T-cell (primary cell): Measurements from ENCODE around the gene NAPB. TPM values are rescaled to one million over a fixed set of nuclear protein-coding genes. Genes with fewer than 3 reads are reported as not detected.

Experiments used
- ATAC-seq, 4 experiments: fragments of 200-7000 bp in 3 of 4; fragments of 150-1000 bp in 1 of 4; cut with Tn5 transposase; replicated peaks in 1 of 4; 1 replicate in 3 of 4; 2 replicates in 1 of 4; pipeline ENCODE4 v1.10.0; 2021; ENCODE audit warnings: moderate library complexity in 3 of 4, mild to moderate bottlenecking in 2 of 4, moderate number of reproducible peaks in 1 of 4
- CTCF ChIA-PET, 2 donors: fragments of 300-600 bp; sonication (Branson Sonifier 250); formaldehyde crosslinking; loops; one replicate each; lab custom pipeline; 2022; ENCODE audit warnings: antibody characterized with exemption in 2 of 2; lab: Charles Lee
- POLR2A ChIA-PET, 2 donors: fragments of 300-600 bp; sonication (Branson Sonifier 250); formaldehyde crosslinking; loops; one replicate each; lab custom pipeline; 2022; ENCODE audit warnings: antibody characterized with exemption in 2 of 2; lab: Charles Lee
- DNase-seq, 35 experiments: peaks; one replicate each; pipeline versions ENCODE4 v3.0.0 to v3.0.0-alpha.2; 2013 to 2023
- H3K27ac ChIP-seq: one replicate; pipeline ENCODE4 v1.5.1; 2013; ENCODE audit warnings: low read length
- H3K27me3 ChIP-seq, 2 experiments: replicated peaks in 1 of 2; 1 replicate in 1 of 2; 2 replicates in 1 of 2; pipeline versions ENCODE4 v1.6.1 to v1.7.0; 2013; ENCODE audit warnings: low read length in 1 of 2, mixed read lengths in 1 of 2; ENCODE audit not compliant: control insufficient read depth in 2 of 2, insufficient read depth in 2 of 2; ENCODE audit errors: extremely low read depth in 1 of 2
- H3K36me3 ChIP-seq, 2 donors: 1 replicate in 1 of 2; 2 replicates in 1 of 2; pipeline versions ENCODE4 v1.6.1 to v1.7.0; 2013; ENCODE audit warnings: low read length in 1 of 2; ENCODE audit not compliant: control insufficient read depth in 2 of 2, insufficient read depth in 1 of 2; ENCODE audit errors: extremely low read depth in 1 of 2
- H3K4me1 ChIP-seq, 2 experiments: 1 replicate in 1 of 2; 2 replicates in 1 of 2; pipeline versions ENCODE4 v1.6.1 to v1.7.0; 2013; ENCODE audit warnings: low read length in 2 of 2, mixed read lengths in 1 of 2; ENCODE audit not compliant: insufficient read depth in 2 of 2, control insufficient read depth in 1 of 2; ENCODE audit errors: extremely low read depth in 1 of 2
- H3K4me3 ChIP-seq, 2 donors: 1 replicate in 1 of 2; 2 replicates in 1 of 2; pipeline versions ENCODE4 v1.5.1 to v1.7.0; 2013; ENCODE audit warnings: mild to moderate bottlenecking in 2 of 2, low read length in 1 of 2, moderate library complexity in 1 of 2; ENCODE audit not compliant: control insufficient read depth in 1 of 2; ENCODE audit errors: extremely low read depth in 1 of 2
- H3K9me3 ChIP-seq: 2 replicates; pipeline ENCODE4 v1.7.0; 2013
- H3K27ac Mint-ChIP-seq, 2 donors: one replicate each; pipeline ENCODE4 v1.8.0; 2020 to 2021; ENCODE audit warnings: mild to moderate bottlenecking in 2 of 2, mixed read lengths in 2 of 2
- H3K27me3 Mint-ChIP-seq, 2 donors: one replicate each; pipeline ENCODE4 v1.8.0; 2021 to 2022; ENCODE audit warnings: mixed read lengths in 2 of 2
- H3K36me3 Mint-ChIP-seq: one replicate; pipeline ENCODE4 v1.8.0; 2021; ENCODE audit warnings: mixed read lengths
- H3K4me1 Mint-ChIP-seq, 3 donors: one replicate each; pipeline ENCODE4 v1.8.0; 2020 to 2022; ENCODE audit warnings: mixed read lengths in 3 of 3, mild to moderate bottlenecking in 1 of 3
- H3K4me3 Mint-ChIP-seq, 3 donors: one replicate each; pipeline ENCODE4 v1.8.0; 2020 to 2022; ENCODE audit warnings: mild to moderate bottlenecking in 3 of 3, mixed read lengths in 3 of 3, moderate library complexity in 3 of 3
- H3K9me3 Mint-ChIP-seq, 3 donors: one replicate each; pipeline ENCODE4 v1.8.0; 2020 to 2022; ENCODE audit warnings: mixed read lengths in 3 of 3
- WGBS: methylation state at CpG from one replicate; pipeline ENCODE4 v1.1.5; 2013; ENCODE audit warnings: missing lambda C conversion rate; ENCODE audit not compliant: insufficient coverage; 5-methylcytosine and 5-hydroxymethylcytosine counted together
- total RNA-seq, 35 experiments: library from RNA in 6 of 35; stranded (reverse) in 6 of 35; fragments of 120-200 nt in 1 of 35; gene quantifications; one replicate each; pipeline versions ENCODE4 v1.2.1 to v1.2.4 and lab custom pipeline; 2013 to 2026

The NAPB gene
- total RNA-seq, 5 donors from 2014 or later (not counting 1 experiment from before 2014, with no cell fraction given), result 10.4 to 14.6 (median 12.2) TPM

GRCh38 chr20:23442436-23442835 lies 21.1 kb upstream of the NAPB start:
- H3K9me3 Mint-ChIP-seq, result no peaks in the 10 kb centered on the region
- H3K4me3 Mint-ChIP-seq, result no peak overlapping the region
- H3K4me1 ChIP-seq, result no peaks in the 10 kb centered on the region
- WGBS, result 87% methylated on average over 3 of the region's 5 CpGs
- ATAC-seq (no peak), DNase-seq (no peak)
- no peaks in the 10 kb centered on the region for H3K27me3 Mint-ChIP-seq
- H3K36me3 Mint-ChIP-seq, result no peaks in the 10 kb centered on the region
- no peaks in the 10 kb centered on the region for H3K36me3 ChIP-seq
- no peak overlapping the region for H3K27ac ChIP-seq
- H3K27ac Mint-ChIP-seq, result no peak overlapping the region
- no peaks in the 10 kb centered on the region for H3K9me3 ChIP-seq
- H3K4me1 Mint-ChIP-seq, result no peaks in the 10 kb centered on the region
- peaks cover 0 to 6% of the 10 kb centered on the region in 2 experiments for H3K27me3 ChIP-seq
- CTCF ChIA-PET, result interaction anchor here (0.6 to 1.3 kb wide), 5 partner anchors 16 to 164 kb away, joined by 3 to 8 read pairs (median 5); no protein-coding TSS in a partner anchor
- no peak overlapping the region for H3K4me3 ChIP-seq
- POLR2A ChIA-PET, result no interaction called here

- DNase-seq, result peak in 31 of 35 experiments; percentile 10 to 79 (median 48)
- Mint-ChIP-seq H3K36me3 (no peaks in the 10 kb centered on the region), H3K27ac (no peak overlapping the region), H3K4me3 (no peak overlapping the region), H3K27me3 (no peaks in the 10 kb centered on the region), H3K4me1 (no peaks in the 10 kb centered on the region), H3K9me3 (no peaks in the 10 kb centered on the region)
- Histone ChIP-seq H3K36me3 (no peaks in the 10 kb centered on the region), H3K4me3 (no peak overlapping the region), H3K27me3 (peaks cover 0 to 6% of the 10 kb centered on the region in 2 experiments), H3K9me3 (no peaks in the 10 kb centered on the region), H3K27ac (no peak overlapping the region), H3K4me1 (no peaks in the 10 kb centered on the region)
- 26% methylated on average over 6 of the region's 8 CpGs for WGBS
- peak in 3 of 4 experiments; percentile 60 to 69 (median 62) for ATAC-seq
- ChIA-PET CTCF (interaction anchor here (0.8 to 1.3 kb wide), 5 partner anchors 17 to 165 kb away, joined by 3 to 8 read pairs (median 3); no protein-coding TSS in a partner anchor), POLR2A (no interaction called here)
Observed at GRCh38 chr20:23441850-23442313, 20.6 kb upstream of the NAPB start.

- POLR2A ChIA-PET, result no interaction called here
- CTCF ChIA-PET, result no interaction called here
- 100% methylated on average over 1 of the region's 2 CpGs for WGBS
Observed at GRCh38 chr20:23440004-23440403, 18.7 kb upstream of the NAPB start.

GRCh38 chr20:23438661-23439060 lies 17.4 kb upstream of the NAPB start:
- H3K4me1 ChIP-seq, result no peaks in the 10 kb centered on the region
- no peaks in the 10 kb centered on the region for H3K9me3 ChIP-seq
- H3K27ac Mint-ChIP-seq, result no peak overlapping the region
- 94% methylated on average over 3 of the region's 5 CpGs for WGBS
- H3K9me3 Mint-ChIP-seq, result no peaks in the 10 kb centered on the region
- H3K27me3 Mint-ChIP-seq, result no peaks in the 10 kb centered on the region
- H3K4me3 Mint-ChIP-seq, result no peak overlapping the region
- CTCF ChIA-PET, result no interaction called here
- ATAC-seq (no peak), DNase-seq (no peak)
- H3K36me3 Mint-ChIP-seq, result no peaks in the 10 kb centered on the region
- H3K27ac ChIP-seq, result no peak overlapping the region
- H3K4me3 ChIP-seq, result no peak overlapping the region
- H3K4me1 Mint-ChIP-seq, result no peaks in the 10 kb centered on the region
- POLR2A ChIA-PET, result no interaction called here
- peaks cover 0 to 6% of the 10 kb centered on the region in 2 experiments for H3K27me3 ChIP-seq
- H3K36me3 ChIP-seq, result no peaks in the 10 kb centered on the region

More at GRCh38 chr20:23440004-23440403, 18.7 kb upstream of the NAPB start:
- H3K4me3 Mint-ChIP-seq, result no peak overlapping the region
- Histone ChIP-seq H3K27ac (no peak overlapping the region), H3K4me1 (no peaks in the 10 kb centered on the region), H3K9me3 (no peaks in the 10 kb centered on the region), H3K4me3 (no peak overlapping the region), H3K27me3 (peaks cover 0 to 6% of the 10 kb centered on the region in 2 experiments), H3K36me3 (no peaks in the 10 kb centered on the region)
- no peak overlapping the region for H3K27ac Mint-ChIP-seq
- no peaks in the 10 kb centered on the region for H3K9me3 Mint-ChIP-seq
- H3K36me3 Mint-ChIP-seq, result no peaks in the 10 kb centered on the region
- no peaks in the 10 kb centered on the region for H3K27me3 Mint-ChIP-seq
- ATAC-seq (no peak), DNase-seq (no peak)
- no peaks in the 10 kb centered on the region for H3K4me1 Mint-ChIP-seq

- Mint-ChIP-seq H3K4me1 (no peaks in the 10 kb centered on the region), H3K4me3 (no peak overlapping the region), H3K9me3 (no peaks in the 10 kb centered on the region), H3K27ac (no peak overlapping the region), H3K36me3 (no peaks in the 10 kb centered on the region), H3K27me3 (no peaks in the 10 kb centered on the region)
- Histone ChIP-seq H3K4me3 (no peak overlapping the region), H3K36me3 (no peaks in the 10 kb centered on the region), H3K27ac (no peak overlapping the region), H3K9me3 (no peaks in the 10 kb centered on the region), H3K4me1 (no peaks in the 10 kb centered on the region), H3K27me3 (peaks cover 0 to 6% of the 10 kb centered on the region in 2 experiments)
- ChIA-PET POLR2A (no interaction called here), CTCF (interaction anchor here in 1 of 2 donors (1.2 kb wide), 1 partner anchor 10 kb away, joined by 7 read pairs; no protein-coding TSS in a partner anchor)
- WGBS, result 76% methylated on average over 4 of the region's 9 CpGs
- ATAC-seq, result no peak
- DNase-seq, result no peak
Observed at GRCh38 chr20:23437126-23437899, 16.0 kb upstream of the NAPB start.

- no peaks in the 10 kb centered on the region for H3K36me3 ChIP-seq
- H3K9me3 ChIP-seq, result no peaks in the 10 kb centered on the region
- 56% methylated on average over 3 of the region's 3 CpGs for WGBS
- POLR2A ChIA-PET, result no interaction called here
- H3K27me3 ChIP-seq, result peaks cover 0 to 1% of the 10 kb centered on the region in 2 experiments
- H3K27ac Mint-ChIP-seq, result no peak overlapping the region
- H3K27ac ChIP-seq, result no peak overlapping the region
- DNase-seq (no peak), ATAC-seq (no peak)
- CTCF ChIA-PET, result interaction anchor here in 1 of 2 donors (1.2 kb wide), 1 partner anchor 11 kb away, joined by 7 read pairs; no protein-coding TSS in a partner anchor
- H3K27me3 Mint-ChIP-seq, result no peaks in the 10 kb centered on the region
- H3K9me3 Mint-ChIP-seq, result no peaks in the 10 kb centered on the region
- H3K4me3 Mint-ChIP-seq, result no peak overlapping the region
- no peaks in the 10 kb centered on the region for H3K4me1 ChIP-seq
- no peak overlapping the region for H3K4me3 ChIP-seq
- H3K4me1 Mint-ChIP-seq, result no peaks in the 10 kb centered on the region
- H3K36me3 Mint-ChIP-seq, result no peaks in the 10 kb centered on the region
Observed at GRCh38 chr20:23436681-23437080, 15.4 kb upstream of the NAPB start.
